ENCODE measurements around the gene SLC24A2. TPM values are rescaled to one million over a fixed set of nuclear protein-coding genes. Genes with fewer than 3 reads are reported as not detected.

Gene SLC24A2
- total and polyA plus RNA-seq, 10 of the 15 experiments (the other 5 are each of a cell fraction or from before 2014, with no cell fraction given): not detected

DNA sequence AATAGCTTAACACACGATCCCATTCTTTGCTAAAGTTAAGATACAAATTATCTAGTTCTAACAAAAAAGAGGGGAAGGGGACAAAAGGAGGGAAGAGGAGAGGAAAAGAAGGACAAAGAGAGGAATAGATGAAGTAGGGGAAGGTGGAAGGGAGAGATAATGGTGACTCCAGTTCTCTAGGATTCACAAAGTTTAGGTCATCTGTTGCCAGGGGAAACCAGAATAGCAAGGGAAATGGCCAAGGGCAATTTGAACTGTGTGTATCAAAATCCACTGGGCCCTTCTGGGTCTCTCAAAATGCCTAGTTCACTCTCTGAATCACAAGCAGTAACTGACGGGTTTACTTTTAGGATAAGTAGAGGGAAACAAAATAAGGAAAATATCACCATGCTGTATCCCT is 7.6 kb downstream of the SLC24A2 start (continued):
- TF ChIP-seq, protein P1, sequence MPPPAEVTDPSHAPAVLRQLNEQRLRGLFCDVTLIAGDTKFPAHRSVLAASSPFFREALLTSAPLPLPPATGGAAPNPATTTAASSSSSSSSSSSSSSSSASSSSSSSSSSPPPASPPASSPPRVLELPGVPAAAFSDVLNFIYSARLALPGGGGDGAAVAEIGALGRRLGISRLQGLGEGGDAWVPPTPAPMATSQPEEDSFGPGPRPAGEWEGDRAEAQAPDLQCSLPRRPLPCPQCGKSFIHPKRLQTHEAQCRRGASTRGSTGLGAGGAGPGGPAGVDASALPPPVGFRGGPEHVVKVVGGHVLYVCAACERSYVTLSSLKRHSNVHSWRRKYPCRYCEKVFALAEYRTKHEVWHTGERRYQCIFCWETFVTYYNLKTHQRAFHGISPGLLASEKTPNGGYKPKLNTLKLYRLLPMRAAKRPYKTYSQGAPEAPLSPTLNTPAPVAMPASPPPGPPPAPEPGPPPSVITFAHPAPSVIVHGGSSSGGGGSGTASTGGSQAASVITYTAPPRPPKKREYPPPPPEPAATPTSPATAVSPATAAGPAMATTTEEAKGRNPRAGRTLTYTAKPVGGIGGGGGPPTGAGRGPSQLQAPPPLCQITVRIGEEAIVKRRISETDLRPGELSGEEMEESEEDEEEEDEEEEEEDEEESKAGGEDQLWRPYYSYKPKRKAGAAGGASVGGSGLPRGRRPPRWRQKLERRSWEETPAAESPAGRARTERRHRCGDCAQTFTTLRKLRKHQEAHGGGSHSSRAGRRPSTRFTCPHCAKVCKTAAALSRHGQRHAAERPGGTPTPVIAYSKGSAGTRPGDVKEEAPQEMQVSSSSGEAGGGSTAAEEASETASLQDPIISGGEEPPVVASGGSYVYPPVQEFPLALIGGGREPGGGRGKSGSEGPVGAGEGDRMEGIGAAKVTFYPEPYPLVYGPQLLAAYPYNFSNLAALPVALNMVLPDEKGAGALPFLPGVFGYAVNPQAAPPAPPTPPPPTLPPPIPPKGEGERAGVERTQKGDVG (CRISPR knock-in tag; IDR thresholded peaks at IDR 0.05): no peak
- TF ChIP-seq ZNF207 (IDR thresholded peaks at IDR 0.05; ENCODE audit: borderline replicate concordance): no peak

GRCh38 chr9:19771446-19771845 is 17.4 kb downstream of the SLC24A2 start:
- intact Hi-C loops (cut with micrococcal nuclease; ENCODE audit: unreplicated experiment) (no loop called here), in situ Hi-C loops (cut with MboI) (no loop called here)
- Histone ChIP-seq H3K79me2 (ENCODE audit: control insufficient read depth, insufficient read depth, low read length) (no peaks in the 10 kb centered on the region), H4K20me1 (ENCODE audit: control insufficient read depth, insufficient read depth) (no peaks in the 10 kb centered on the region), H3K27me3 (replicated peaks in 1 of 2; ENCODE audit: control insufficient read depth in 2 of 2, insufficient read depth in 2 of 2, low read length in 1 of 2) (no peaks in the 10 kb centered on the region), H3K27ac (ENCODE audit: control insufficient read depth, insufficient read depth) (no peak overlapping the region), H3K9ac (ENCODE audit: control insufficient read depth, insufficient read depth, low read length) (no peak overlapping the region), H3K9me3 (replicated peaks; ENCODE audit: control insufficient read depth, insufficient read depth, low read length) (no peaks in the 10 kb centered on the region; the same call in 2 of the 3 replicates), H2AFZ (ENCODE audit: control insufficient read depth, low read depth, low read length) (no peak overlapping the region), H3K4me1 (ENCODE audit: control insufficient read depth, insufficient read depth, low read length) (no peaks in the 10 kb centered on the region), H3K4me3 (no peak overlapping the region), H3K36me3 (ENCODE audit: control insufficient read depth in 2 of 2, insufficient read depth in 2 of 2, low read length in 1 of 2) (no peaks in the 10 kb centered on the region), H3K4me2 (ENCODE audit: control insufficient read depth, insufficient read depth) (no peak overlapping the region)
- 2% methylated on average over 4 of the region's 4 CpGs for WGBS (ENCODE audit: insufficient coverage, insufficient replicate concordance, low lambda C conversion rate, missing lambda C conversion rate)
- no TSS peak for BruUV-seq (replicated peaks)
- CTCF ChIA-PET: no interaction called here
- SMC1A ChIA-PET (ENCODE audit: uncharacterized antibody, unreplicated experiment): interaction anchor here (0.6 to 1.1 kb wide), 2 partner anchors 10 to 549 kb away, joined by 3 read pairs; no protein-coding TSS in a partner anchor
- ATAC-seq (no peak), DNase-seq (ENCODE audit: low read depth, low spot score) (no peak), FAIRE-seq (no peak)
- RAD21 ChIA-PET (ENCODE audit: unreplicated experiment): no interaction called here
- POLR2A ChIA-PET: no interaction called here
- TF ChIP-seq, protein P2, sequence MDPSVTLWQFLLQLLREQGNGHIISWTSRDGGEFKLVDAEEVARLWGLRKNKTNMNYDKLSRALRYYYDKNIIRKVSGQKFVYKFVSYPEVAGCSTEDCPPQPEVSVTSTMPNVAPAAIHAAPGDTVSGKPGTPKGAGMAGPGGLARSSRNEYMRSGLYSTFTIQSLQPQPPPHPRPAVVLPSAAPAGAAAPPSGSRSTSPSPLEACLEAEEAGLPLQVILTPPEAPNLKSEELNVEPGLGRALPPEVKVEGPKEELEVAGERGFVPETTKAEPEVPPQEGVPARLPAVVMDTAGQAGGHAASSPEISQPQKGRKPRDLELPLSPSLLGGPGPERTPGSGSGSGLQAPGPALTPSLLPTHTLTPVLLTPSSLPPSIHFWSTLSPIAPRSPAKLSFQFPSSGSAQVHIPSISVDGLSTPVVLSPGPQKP (IDR thresholded peaks at IDR 0.05; ENCODE audit: low read depth, low read length): no peak
- TF ChIP-seq, protein P3, sequence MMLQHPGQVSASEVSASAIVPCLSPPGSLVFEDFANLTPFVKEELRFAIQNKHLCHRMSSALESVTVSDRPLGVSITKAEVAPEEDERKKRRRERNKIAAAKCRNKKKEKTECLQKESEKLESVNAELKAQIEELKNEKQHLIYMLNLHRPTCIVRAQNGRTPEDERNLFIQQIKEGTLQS (IDR thresholded peaks at IDR 0.05; ENCODE audit: borderline replicate concordance, extremely low read depth, low read depth, low read length): no peak
- TF ChIP-seq SUZ12 (IDR thresholded peaks at IDR 0.05; ENCODE audit: unreplicated experiment): no peak
- TF ChIP-seq CBX3 (IDR thresholded peaks at IDR 0.05; ENCODE audit: borderline replicate concordance, low read depth): no peak
- TF ChIP-seq NKRF (conservative IDR thresholded peaks at IDR 0.05): no peak
- no peak for TF ChIP-seq LARP7 (IDR thresholded peaks at IDR 0.05)
- no peak for TF ChIP-seq CREM (IDR thresholded peaks at IDR 0.05; ENCODE audit: low read depth)
- no peak for TF ChIP-seq CHD4 (IDR thresholded peaks at IDR 0.05)
- TF ChIP-seq NR2C1 (IDR thresholded peaks at IDR 0.05): no peak
- TF ChIP-seq KDM1A (IDR thresholded peaks at IDR 0.05; ENCODE audit: borderline replicate concordance): no peak
- TF ChIP-seq E2F8 (IDR thresholded peaks at IDR 0.05; ENCODE audit: low read depth, partially characterized antibody): no peak
